Loucy (cell line): Measurements from ENCODE around the gene GPRC5C.
"Not testable (repeated sequence)": the region's sequence is repeated elsewhere in the genome, so short reads cannot be mapped to it uniquely, and the experiment has no call there.

Experiments
- H2AFZ ChIP-seq: fragments of 200-600 bp; sonication (generic); 2 replicates; pipeline ENCODE4 v1.6.0; 2016; ENCODE audit warnings: antibody characterized with exemption, mild to moderate bottlenecking, low read length, moderate library complexity
- H3F3A ChIP-seq: fragments of 200-600 bp; 2 replicates; pipeline ENCODE4 v1.6.0; 2016; ENCODE audit warnings: antibody characterized with exemption, low read depth, mild to moderate bottlenecking
- H3K27me3 ChIP-seq: fragments of 200-600 bp; sonication (generic); 2 replicates; pipeline ENCODE4 v1.6.1; 2014; ENCODE audit warnings: low read length, mild to moderate bottlenecking; ENCODE audit not compliant: insufficient read depth, poor library complexity, severe bottlenecking
- H3K36me3 ChIP-seq: fragments of 200-600 bp; sonication (generic); 2 replicates; pipeline ENCODE4 v1.6.1; 2016; ENCODE audit warnings: low read length; ENCODE audit not compliant: insufficient read depth
- H3K4me1 ChIP-seq: fragments of 200-600 bp; sonication (generic); 2 replicates; pipeline ENCODE4 v1.5.1; 2014; ENCODE audit warnings: low read length, mild to moderate bottlenecking; ENCODE audit not compliant: insufficient read depth, poor library complexity, severe bottlenecking
- H3K4me2 ChIP-seq: fragments of 200-600 bp; sonication (generic); 2 replicates; pipeline ENCODE4 v1.6.0; 2014; ENCODE audit warnings: antibody characterized with exemption, low read length, low read depth, mild to moderate bottlenecking; ENCODE audit not compliant: poor library complexity, severe bottlenecking
- H3K4me3 ChIP-seq: fragments of 200-600 bp; sonication (generic); 2 replicates; pipeline ENCODE4 v1.5.1; 2014; ENCODE audit warnings: low read length, mild to moderate bottlenecking, mixed read lengths; ENCODE audit not compliant: poor library complexity, severe bottlenecking
- H3K79me2 ChIP-seq: fragments of 200-600 bp; sonication (generic); 2 replicates; pipeline ENCODE4 v1.6.1; 2014; ENCODE audit warnings: low read length; ENCODE audit not compliant: insufficient read depth
- H3K9ac ChIP-seq: fragments of 200-600 bp; sonication (generic); 2 replicates; pipeline ENCODE4 v1.6.0; 2014; ENCODE audit warnings: mild to moderate bottlenecking, low read depth, low read length, moderate library complexity; ENCODE audit not compliant: poor library complexity, severe bottlenecking
- H3K9me2 ChIP-seq: fragments of 200-600 bp; sonication (generic); replicated peaks from 2 replicates; pipeline ENCODE4 v1.6.1; 2016; ENCODE audit warnings: low read depth, low read length, mixed read lengths
- H3K9me3 ChIP-seq: fragments of 200-600 bp; sonication (generic); 2 replicates; pipeline ENCODE4 v1.6.1; 2014; ENCODE audit warnings: mild to moderate bottlenecking, antibody characterized with exemption, low read length, low read depth; ENCODE audit not compliant: insufficient read depth
- H4K20me1 ChIP-seq: fragments of 200-600 bp; sonication (generic); 2 replicates; pipeline ENCODE4 v1.6.0; 2014; ENCODE audit warnings: antibody characterized with exemption, low read length, mild to moderate bottlenecking; ENCODE audit not compliant: insufficient read depth, poor library complexity, severe bottlenecking
- EZH2phosphoT487 ChIP-seq: fragments of 200-600 bp; IDR thresholded peaks from 2 replicates; pipeline ENCODE4 v1.6.1; 2018; ENCODE audit warnings: antibody characterized with exemption, mild to moderate bottlenecking, moderate library complexity, borderline replicate concordance
- TF ChIP-seq, protein P1 (sequence below): fragments of 200-600 bp; sonication (generic); conservative IDR thresholded peaks from 2 replicates; pipeline ENCODE4 v1.5.1; 2014; ENCODE audit warnings: mild to moderate bottlenecking, antibody characterized with exemption, low read length

The GPRC5C gene

DNA sequence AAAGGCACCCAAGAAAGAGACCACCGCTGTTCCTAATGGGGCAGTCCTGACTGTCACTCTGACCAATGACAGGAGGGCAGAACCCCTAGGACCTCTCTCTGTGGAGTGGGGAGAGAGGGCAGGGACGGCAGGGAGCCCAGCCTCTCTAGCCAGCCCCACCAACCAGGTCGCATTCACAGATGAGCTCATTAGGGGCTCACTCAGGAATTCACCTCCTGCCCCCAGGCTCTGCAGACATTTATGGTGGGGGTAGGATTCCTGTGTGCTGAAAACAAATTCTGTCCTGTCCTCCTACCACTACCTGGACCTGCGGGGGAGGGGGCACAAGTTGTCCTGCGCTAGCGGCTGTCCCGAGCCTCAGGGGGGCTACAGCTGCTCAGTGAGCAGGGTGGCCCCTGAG lies 27.7 kb upstream of the GPRC5C start:
- H3K9me3 ChIP-seq: no peaks in the 10 kb centered on the region
- H3K36me3 ChIP-seq: no peaks in the 10 kb centered on the region
- H2AFZ ChIP-seq: no peak overlapping the region
- H3K9me2 ChIP-seq: no peaks in the 10 kb centered on the region
- no peak overlapping the region for H3K4me3 ChIP-seq
- H3K4me1 ChIP-seq: peaks cover 15% of the 10 kb centered on the region
- H3K4me2 ChIP-seq: no peak overlapping the region
- no peaks in the 10 kb centered on the region for H3K79me2 ChIP-seq
- no peaks in the 10 kb centered on the region for H3F3A ChIP-seq
- H3K27me3 ChIP-seq: no peaks in the 10 kb centered on the region
- TF ChIP-seq, protein P1, sequence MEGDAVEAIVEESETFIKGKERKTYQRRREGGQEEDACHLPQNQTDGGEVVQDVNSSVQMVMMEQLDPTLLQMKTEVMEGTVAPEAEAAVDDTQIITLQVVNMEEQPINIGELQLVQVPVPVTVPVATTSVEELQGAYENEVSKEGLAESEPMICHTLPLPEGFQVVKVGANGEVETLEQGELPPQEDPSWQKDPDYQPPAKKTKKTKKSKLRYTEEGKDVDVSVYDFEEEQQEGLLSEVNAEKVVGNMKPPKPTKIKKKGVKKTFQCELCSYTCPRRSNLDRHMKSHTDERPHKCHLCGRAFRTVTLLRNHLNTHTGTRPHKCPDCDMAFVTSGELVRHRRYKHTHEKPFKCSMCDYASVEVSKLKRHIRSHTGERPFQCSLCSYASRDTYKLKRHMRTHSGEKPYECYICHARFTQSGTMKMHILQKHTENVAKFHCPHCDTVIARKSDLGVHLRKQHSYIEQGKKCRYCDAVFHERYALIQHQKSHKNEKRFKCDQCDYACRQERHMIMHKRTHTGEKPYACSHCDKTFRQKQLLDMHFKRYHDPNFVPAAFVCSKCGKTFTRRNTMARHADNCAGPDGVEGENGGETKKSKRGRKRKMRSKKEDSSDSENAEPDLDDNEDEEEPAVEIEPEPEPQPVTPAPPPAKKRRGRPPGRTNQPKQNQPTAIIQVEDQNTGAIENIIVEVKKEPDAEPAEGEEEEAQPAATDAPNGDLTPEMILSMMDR: no peak
- TF ChIP-seq EZH2phosphoT487: no peak
- no peak overlapping the region for H3K9ac ChIP-seq
- H4K20me1 ChIP-seq: no peaks in the 10 kb centered on the region

DNA sequence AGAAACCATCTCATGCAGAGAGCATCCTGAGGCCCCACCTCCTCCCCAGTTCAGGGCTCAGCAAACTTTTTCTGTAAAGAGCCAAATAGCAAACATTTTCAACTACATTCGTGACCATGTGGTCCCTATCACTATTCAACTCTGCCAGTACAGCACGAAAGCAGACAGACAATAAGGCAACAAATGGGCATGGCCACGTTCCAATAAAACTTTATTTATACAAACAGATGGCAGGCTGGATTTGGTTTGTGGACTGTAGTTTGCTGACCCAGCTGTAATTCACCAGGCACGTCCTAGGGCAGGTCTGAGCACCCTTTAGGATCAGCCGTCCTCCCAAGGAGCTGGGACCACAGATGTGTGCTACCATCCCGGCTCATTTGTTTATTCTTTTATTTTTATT lies 27.1 kb upstream of the GPRC5C start:
- no peaks in the 10 kb centered on the region for H3K27me3 ChIP-seq
- no peaks in the 10 kb centered on the region for H4K20me1 ChIP-seq
- no peaks in the 10 kb centered on the region for H3K79me2 ChIP-seq
- TF ChIP-seq, protein P1: no peak
- TF ChIP-seq EZH2phosphoT487: no peak
- H3K9ac ChIP-seq: no peak overlapping the region
- H3K4me3 ChIP-seq: no peak overlapping the region
- H2AFZ ChIP-seq: no peak overlapping the region
- peaks cover 19% of the 10 kb centered on the region for H3K4me1 ChIP-seq
- H3K9me3 ChIP-seq: no peaks in the 10 kb centered on the region
- H3F3A ChIP-seq: no peaks in the 10 kb centered on the region
- no peaks in the 10 kb centered on the region for H3K9me2 ChIP-seq
- no peak overlapping the region for H3K4me2 ChIP-seq
- H3K36me3 ChIP-seq: no peaks in the 10 kb centered on the region

DNA sequence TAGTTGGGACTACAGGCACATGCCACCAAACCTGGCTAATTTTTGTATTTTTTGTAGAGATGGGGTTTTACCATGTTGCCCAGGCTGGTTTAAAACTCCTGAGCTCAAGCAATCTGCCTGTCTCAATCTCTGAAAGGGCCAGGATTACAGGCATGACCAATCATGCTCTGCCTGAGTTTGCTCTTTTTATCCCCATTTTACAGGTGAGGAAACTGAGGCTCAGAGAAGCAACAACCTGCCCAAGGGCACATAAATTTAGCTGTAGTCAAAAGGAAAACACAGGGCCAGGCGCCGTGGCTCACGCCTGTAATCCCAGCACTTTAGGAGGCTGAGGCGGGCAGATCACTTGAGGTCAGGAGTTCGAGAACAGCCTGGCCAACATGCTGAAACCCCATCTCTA lies 26.6 kb upstream of the GPRC5C start:
- H3K9me2 ChIP-seq, H3K36me3 ChIP-seq, H3K9me3 ChIP-seq, H3K79me2 ChIP-seq, H3K4me3 ChIP-seq, H4K20me1 ChIP-seq, H3K9ac ChIP-seq, H3F3A ChIP-seq, H2AFZ ChIP-seq, H3K4me2 ChIP-seq, H3K27me3 ChIP-seq: not testable (repeated sequence)
- peaks cover 24% of the 10 kb centered on the region for H3K4me1 ChIP-seq

DNA sequence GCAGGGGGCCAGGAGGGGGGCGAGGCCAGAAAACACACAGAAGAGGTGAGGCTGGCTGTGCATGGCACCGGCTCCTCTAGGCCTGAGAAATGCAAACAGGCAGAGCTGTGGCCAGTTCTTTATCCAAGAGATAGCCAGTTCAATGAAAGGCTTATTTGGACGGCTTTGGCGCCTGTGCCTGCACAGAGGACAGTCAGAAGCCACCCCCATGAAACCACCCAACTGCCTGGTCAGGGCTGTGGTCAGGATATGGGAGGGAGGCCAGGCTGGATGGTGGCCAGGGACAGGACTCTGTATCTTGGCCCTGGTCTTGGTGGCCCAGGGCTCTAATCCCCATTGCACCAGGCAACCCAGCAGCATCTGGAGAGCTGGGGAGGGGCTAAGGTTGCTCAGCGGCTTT lies 24.5 kb upstream of the GPRC5C start:
- Histone ChIP-seq H3K4me3 (no peak overlapping the region), H3K9ac (no peak overlapping the region)

More for the DNA sequence above, 24.5 kb upstream of the GPRC5C start:
- no peaks in the 10 kb centered on the region for H3K27me3 ChIP-seq
- peaks cover 30% of the 10 kb centered on the region for H3K4me1 ChIP-seq
- no peaks in the 10 kb centered on the region for H3K9me2 ChIP-seq
- no peak overlapping the region for H3K4me2 ChIP-seq
- no peaks in the 10 kb centered on the region for H3K36me3 ChIP-seq
- H3F3A ChIP-seq: no peaks in the 10 kb centered on the region
- no peak for TF ChIP-seq EZH2phosphoT487
- TF ChIP-seq, protein P1: no peak
- no peaks in the 10 kb centered on the region for H3K9me3 ChIP-seq
- H4K20me1 ChIP-seq: no peaks in the 10 kb centered on the region
- H3K79me2 ChIP-seq: no peaks in the 10 kb centered on the region
- no peak overlapping the region for H2AFZ ChIP-seq
